Measurements from ENCODE around the gene FAHD2A. TPM values are rescaled to one million over a fixed set of nuclear protein-coding genes. Genes with fewer than 3 reads are reported as not detected.

The FAHD2A gene
- total and polyA plus RNA-seq, 2 of the 8 experiments (the other 6 are each of a cell fraction or from before 2014, with no cell fraction given), result 24.2 to 26.7 TPM

DNA sequence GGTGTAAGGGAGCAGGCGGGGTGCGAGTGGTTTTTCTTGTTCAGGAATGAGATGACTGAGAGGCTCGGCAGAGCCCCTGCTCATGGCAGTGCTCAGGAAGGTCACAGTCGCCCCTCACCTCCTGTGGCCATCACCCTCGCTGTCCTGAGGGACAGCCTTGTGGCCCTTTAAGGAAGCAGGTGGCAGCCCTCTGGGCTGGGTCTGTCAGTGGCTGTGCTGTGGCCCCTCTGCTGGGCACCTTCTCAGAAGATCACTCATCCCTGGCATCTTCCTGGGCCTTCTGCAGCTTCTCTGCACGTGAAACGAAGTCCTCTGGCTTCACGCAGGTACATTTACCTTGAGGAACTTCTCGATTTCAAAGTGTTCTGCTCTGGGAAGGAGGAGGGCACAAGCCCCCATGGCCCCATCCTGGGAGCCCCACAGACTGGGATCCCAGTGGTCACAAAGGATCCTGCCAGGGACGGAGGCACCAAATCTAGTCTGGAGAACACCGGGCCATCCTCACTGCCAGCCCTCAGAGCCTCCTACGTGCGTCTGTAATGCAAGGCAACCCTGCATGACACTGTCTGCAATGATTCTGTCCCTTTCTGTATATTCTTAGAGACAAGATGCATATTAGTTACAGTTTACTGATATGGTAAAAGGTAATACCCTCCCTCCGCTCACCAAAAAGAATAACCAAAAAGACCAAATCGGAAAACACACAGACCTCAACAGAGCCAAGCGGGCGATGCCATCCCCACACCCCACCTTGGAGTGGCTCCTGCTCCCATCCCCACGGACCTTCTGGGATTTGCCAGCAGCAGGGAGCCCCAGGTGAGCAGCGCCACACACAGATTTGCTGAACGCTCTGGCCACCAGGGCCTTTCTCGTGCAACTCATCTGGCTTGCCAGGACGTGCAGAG, 25.9 kb upstream of the FAHD2A start (continued):
- TF ChIP-seq, protein P1, sequence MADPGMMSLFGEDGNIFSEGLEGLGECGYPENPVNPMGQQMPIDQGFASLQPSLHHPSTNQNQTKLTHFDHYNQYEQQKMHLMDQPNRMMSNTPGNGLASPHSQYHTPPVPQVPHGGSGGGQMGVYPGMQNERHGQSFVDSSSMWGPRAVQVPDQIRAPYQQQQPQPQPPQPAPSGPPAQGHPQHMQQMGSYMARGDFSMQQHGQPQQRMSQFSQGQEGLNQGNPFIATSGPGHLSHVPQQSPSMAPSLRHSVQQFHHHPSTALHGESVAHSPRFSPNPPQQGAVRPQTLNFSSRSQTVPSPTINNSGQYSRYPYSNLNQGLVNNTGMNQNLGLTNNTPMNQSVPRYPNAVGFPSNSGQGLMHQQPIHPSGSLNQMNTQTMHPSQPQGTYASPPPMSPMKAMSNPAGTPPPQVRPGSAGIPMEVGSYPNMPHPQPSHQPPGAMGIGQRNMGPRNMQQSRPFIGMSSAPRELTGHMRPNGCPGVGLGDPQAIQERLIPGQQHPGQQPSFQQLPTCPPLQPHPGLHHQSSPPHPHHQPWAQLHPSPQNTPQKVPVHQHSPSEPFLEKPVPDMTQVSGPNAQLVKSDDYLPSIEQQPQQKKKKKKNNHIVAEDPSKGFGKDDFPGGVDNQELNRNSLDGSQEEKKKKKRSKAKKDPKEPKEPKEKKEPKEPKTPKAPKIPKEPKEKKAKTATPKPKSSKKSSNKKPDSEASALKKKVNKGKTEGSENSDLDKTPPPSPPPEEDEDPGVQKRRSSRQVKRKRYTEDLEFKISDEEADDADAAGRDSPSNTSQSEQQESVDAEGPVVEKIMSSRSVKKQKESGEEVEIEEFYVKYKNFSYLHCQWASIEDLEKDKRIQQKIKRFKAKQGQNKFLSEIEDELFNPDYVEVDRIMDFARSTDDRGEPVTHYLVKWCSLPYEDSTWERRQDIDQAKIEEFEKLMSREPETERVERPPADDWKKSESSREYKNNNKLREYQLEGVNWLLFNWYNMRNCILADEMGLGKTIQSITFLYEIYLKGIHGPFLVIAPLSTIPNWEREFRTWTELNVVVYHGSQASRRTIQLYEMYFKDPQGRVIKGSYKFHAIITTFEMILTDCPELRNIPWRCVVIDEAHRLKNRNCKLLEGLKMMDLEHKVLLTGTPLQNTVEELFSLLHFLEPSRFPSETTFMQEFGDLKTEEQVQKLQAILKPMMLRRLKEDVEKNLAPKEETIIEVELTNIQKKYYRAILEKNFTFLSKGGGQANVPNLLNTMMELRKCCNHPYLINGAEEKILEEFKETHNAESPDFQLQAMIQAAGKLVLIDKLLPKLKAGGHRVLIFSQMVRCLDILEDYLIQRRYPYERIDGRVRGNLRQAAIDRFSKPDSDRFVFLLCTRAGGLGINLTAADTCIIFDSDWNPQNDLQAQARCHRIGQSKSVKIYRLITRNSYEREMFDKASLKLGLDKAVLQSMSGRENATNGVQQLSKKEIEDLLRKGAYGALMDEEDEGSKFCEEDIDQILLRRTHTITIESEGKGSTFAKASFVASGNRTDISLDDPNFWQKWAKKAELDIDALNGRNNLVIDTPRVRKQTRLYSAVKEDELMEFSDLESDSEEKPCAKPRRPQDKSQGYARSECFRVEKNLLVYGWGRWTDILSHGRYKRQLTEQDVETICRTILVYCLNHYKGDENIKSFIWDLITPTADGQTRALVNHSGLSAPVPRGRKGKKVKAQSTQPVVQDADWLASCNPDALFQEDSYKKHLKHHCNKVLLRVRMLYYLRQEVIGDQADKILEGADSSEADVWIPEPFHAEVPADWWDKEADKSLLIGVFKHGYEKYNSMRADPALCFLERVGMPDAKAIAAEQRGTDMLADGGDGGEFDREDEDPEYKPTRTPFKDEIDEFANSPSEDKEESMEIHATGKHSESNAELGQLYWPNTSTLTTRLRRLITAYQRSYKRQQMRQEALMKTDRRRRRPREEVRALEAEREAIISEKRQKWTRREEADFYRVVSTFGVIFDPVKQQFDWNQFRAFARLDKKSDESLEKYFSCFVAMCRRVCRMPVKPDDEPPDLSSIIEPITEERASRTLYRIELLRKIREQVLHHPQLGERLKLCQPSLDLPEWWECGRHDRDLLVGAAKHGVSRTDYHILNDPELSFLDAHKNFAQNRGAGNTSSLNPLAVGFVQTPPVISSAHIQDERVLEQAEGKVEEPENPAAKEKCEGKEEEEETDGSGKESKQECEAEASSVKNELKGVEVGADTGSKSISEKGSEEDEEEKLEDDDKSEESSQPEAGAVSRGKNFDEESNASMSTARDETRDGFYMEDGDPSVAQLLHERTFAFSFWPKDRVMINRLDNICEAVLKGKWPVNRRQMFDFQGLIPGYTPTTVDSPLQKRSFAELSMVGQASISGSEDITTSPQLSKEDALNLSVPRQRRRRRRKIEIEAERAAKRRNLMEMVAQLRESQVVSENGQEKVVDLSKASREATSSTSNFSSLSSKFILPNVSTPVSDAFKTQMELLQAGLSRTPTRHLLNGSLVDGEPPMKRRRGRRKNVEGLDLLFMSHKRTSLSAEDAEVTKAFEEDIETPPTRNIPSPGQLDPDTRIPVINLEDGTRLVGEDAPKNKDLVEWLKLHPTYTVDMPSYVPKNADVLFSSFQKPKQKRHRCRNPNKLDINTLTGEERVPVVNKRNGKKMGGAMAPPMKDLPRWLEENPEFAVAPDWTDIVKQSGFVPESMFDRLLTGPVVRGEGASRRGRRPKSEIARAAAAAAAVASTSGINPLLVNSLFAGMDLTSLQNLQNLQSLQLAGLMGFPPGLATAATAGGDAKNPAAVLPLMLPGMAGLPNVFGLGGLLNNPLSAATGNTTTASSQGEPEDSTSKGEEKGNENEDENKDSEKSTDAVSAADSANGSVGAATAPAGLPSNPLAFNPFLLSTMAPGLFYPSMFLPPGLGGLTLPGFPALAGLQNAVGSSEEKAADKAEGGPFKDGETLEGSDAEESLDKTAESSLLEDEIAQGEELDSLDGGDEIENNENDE (IDR thresholded peaks at IDR 0.05; ENCODE audit: insufficient replicate concordance, low read length), result no peak
- TF ChIP-seq, protein P2, sequence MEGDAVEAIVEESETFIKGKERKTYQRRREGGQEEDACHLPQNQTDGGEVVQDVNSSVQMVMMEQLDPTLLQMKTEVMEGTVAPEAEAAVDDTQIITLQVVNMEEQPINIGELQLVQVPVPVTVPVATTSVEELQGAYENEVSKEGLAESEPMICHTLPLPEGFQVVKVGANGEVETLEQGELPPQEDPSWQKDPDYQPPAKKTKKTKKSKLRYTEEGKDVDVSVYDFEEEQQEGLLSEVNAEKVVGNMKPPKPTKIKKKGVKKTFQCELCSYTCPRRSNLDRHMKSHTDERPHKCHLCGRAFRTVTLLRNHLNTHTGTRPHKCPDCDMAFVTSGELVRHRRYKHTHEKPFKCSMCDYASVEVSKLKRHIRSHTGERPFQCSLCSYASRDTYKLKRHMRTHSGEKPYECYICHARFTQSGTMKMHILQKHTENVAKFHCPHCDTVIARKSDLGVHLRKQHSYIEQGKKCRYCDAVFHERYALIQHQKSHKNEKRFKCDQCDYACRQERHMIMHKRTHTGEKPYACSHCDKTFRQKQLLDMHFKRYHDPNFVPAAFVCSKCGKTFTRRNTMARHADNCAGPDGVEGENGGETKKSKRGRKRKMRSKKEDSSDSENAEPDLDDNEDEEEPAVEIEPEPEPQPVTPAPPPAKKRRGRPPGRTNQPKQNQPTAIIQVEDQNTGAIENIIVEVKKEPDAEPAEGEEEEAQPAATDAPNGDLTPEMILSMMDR (IDR thresholded peaks at IDR 0.05; ENCODE audit: control extremely low read depth in 1 of 3, insufficient read depth in 1 of 3, low read depth in 1 of 3, low read length in 3 of 3), result no peak
- TF ChIP-seq ASH2L (IDR thresholded peaks at IDR 0.05; ENCODE audit: low read length) (no peak), CEBPB (IDR thresholded peaks at IDR 0.05; ENCODE audit: low read depth, low read length) (no peak), SIN3A (conservative IDR thresholded peaks at IDR 0.05 in 1 of 2, IDR thresholded peaks at IDR 0.05 in 1 of 2; ENCODE audit: low read depth in 1 of 2, low read length in 2 of 2) (no peak)
- TF ChIP-seq, protein P3, sequence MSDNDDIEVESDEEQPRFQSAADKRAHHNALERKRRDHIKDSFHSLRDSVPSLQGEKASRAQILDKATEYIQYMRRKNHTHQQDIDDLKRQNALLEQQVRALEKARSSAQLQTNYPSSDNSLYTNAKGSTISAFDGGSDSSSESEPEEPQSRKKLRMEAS (IDR thresholded peaks at IDR 0.05), result no peak
